NCI-H146 treated with DMSO at 0.1 percent for 48 hours (cell line): ENCODE results near the gene WDR35.

Source experiments
- DNase-seq: peaks from one replicate; lab custom pipeline; 2025; ENCODE audit not compliant: unreplicated experiment; lab: John Stamatoyannopoulos, UW

The WDR35 gene

GRCh38 chr2:20011276-20012031 lies 21.5 kb upstream of the WDR35 start:
- no peak for DNase-seq

GRCh38 chr2:20008703-20009102 lies 18.8 kb upstream of the WDR35 start:
- DNase-seq: no peak

GRCh38 chr2:20005891-20006470 lies 16.1 kb upstream of the WDR35 start:
- no peak for DNase-seq

GRCh38 chr2:20005067-20005627 lies 15.2 kb upstream of the WDR35 start:
- no peak for DNase-seq

GRCh38 chr2:20001361-20001863 lies 11.5 kb upstream of the WDR35 start:
- DNase-seq: no peak

GRCh38 chr2:19993731-19994130 lies 3.8 kb upstream of the WDR35 start:
- no peak for DNase-seq

- no peak for DNase-seq
Observed at GRCh38 chr2:19991895-19992294, 2.0 kb upstream of the WDR35 start.

GRCh38 chr2:19990416-19990728 lies 467 bp upstream of the WDR35 start:
- no peak for DNase-seq

- no peak for DNase-seq
Observed at GRCh38 chr2:19989342-19989666, 601 bp downstream of the WDR35 start.

- DNase-seq: no peak
Observed at GRCh38 chr2:19988600-19988999, 1.3 kb downstream of the WDR35 start.

GRCh38 chr2:19987936-19988335 lies 2.0 kb downstream of the WDR35 start:
- no peak for DNase-seq

GRCh38 chr2:19982268-19982667 lies 7.6 kb downstream of the WDR35 start:
- DNase-seq: no peak

GRCh38 chr2:19979932-19980331 lies 10.0 kb downstream of the WDR35 start:
- DNase-seq: no peak

GRCh38 chr2:19973466-19973865 lies 16.4 kb downstream of the WDR35 start:
- DNase-seq: no peak

GRCh38 chr2:19971691-19972090 lies 18.2 kb downstream of the WDR35 start:
- DNase-seq: no peak

GRCh38 chr2:19963386-19963785 lies 26.5 kb downstream of the WDR35 start:
- no peak for DNase-seq

GRCh38 chr2:19955544-19956422 lies 34.1 kb downstream of the WDR35 start:
- DNase-seq: peak; percentile 24

GRCh38 chr2:19949071-19949470 lies 40.8 kb downstream of the WDR35 start:
- no peak for DNase-seq

- no peak for DNase-seq
Observed at GRCh38 chr2:19947184-19947940, 42.5 kb downstream of the WDR35 start.

GRCh38 chr2:19944205-19944845 lies 45.6 kb downstream of the WDR35 start:
- DNase-seq: no peak
